ENCODE measurements around the gene FCGBP.
"Not testable (repeated sequence)": the region's sequence is repeated elsewhere in the genome, so short reads cannot be mapped to it uniquely, and the experiment has no call there.

DNA sequence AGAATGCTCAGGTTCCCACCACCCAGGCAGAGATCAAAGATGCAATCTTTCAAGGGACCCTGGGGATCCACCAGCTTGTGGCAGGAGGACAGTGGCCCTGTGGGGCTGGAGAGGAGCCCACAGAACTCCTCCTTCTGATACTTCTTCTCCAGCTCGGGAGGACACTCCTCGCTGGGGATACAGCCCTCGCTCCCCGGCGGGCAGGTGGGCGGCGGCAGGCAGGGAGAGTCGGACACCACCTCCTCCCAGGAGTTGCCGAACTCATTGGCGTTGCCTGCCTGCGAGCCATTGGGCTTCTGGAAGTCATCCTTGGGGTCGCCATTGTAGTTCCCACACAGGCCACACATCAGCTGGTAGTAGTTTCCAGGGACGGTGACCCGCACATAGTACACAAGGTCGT, 32.1 kb downstream of the FCGBP start:
- not testable (repeated sequence) for TF ChIP-seq CTCF (conservative IDR thresholded peaks at IDR 0.05; ENCODE audit: low read depth, low read length); POLR2A (IDR thresholded peaks at IDR 0.05; ENCODE audit: low read depth, low read length); FOS (IDR thresholded peaks at IDR 0.05; ENCODE audit: low read depth, low read length); RFX5 (IDR thresholded peaks at IDR 0.05; ENCODE audit: low read depth, low read length); SMC3 (IDR thresholded peaks at IDR 0.05; ENCODE audit: low read depth, low read length); RCOR1 (IDR thresholded peaks at IDR 0.05; ENCODE audit: insufficient replicate concordance, low read length); CEBPB (IDR thresholded peaks at IDR 0.05; ENCODE audit: low read depth, low read length); MAZ (IDR thresholded peaks at IDR 0.05; ENCODE audit: borderline replicate concordance, low read depth, low read length); MAFK (IDR thresholded peaks at IDR 0.05; ENCODE audit: low read depth, low read length); RAD21 (IDR thresholded peaks at IDR 0.05; ENCODE audit: low read length); MXI1 (IDR thresholded peaks at IDR 0.05; ENCODE audit: borderline replicate concordance, low read depth, low read length)
- TF ChIP-seq, protein P1, sequence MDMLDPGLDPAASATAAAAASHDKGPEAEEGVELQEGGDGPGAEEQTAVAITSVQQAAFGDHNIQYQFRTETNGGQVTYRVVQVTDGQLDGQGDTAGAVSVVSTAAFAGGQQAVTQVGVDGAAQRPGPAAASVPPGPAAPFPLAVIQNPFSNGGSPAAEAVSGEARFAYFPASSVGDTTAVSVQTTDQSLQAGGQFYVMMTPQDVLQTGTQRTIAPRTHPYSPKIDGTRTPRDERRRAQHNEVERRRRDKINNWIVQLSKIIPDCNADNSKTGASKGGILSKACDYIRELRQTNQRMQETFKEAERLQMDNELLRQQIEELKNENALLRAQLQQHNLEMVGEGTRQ (IDR thresholded peaks at IDR 0.05; ENCODE audit: low read depth, low read length) = not testable (repeated sequence)
- TF ChIP-seq, protein P2, sequence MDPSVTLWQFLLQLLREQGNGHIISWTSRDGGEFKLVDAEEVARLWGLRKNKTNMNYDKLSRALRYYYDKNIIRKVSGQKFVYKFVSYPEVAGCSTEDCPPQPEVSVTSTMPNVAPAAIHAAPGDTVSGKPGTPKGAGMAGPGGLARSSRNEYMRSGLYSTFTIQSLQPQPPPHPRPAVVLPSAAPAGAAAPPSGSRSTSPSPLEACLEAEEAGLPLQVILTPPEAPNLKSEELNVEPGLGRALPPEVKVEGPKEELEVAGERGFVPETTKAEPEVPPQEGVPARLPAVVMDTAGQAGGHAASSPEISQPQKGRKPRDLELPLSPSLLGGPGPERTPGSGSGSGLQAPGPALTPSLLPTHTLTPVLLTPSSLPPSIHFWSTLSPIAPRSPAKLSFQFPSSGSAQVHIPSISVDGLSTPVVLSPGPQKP (IDR thresholded peaks at IDR 0.05; ENCODE audit: borderline replicate concordance, low read depth, low read length) = not testable (repeated sequence)

Data from IMR-90 (cell line).